Myocyte (in vitro differentiated cells): ENCODE results near the gene UBE2H. TPM values are rescaled to one million over a fixed set of nuclear protein-coding genes. Genes with fewer than 3 reads are reported as not detected.
A peak's percentile ranks its signal among the peaks of the same experiment; 100 is the strongest.
"Not testable (repeated sequence)": the region's sequence is repeated elsewhere in the genome, so short reads cannot be mapped to it uniquely, and the experiment has no call there.

ENCODE experiments used
- DNase-seq: peaks from one replicate; pipeline ENCODE4 v3.0.0-alpha.2; 2012; ENCODE audit warnings: low read depth
- total RNA-seq: library from RNA; depleted of rRNA; stranded (reverse); fragments of >200 nt; gene quantifications from 2 replicates; pipeline ENCODE4 v1.2.3, GENCODE V29; 2014

Gene UBE2H
- total RNA-seq, 1 donor from 2014 or later = 128 TPM

DNA sequence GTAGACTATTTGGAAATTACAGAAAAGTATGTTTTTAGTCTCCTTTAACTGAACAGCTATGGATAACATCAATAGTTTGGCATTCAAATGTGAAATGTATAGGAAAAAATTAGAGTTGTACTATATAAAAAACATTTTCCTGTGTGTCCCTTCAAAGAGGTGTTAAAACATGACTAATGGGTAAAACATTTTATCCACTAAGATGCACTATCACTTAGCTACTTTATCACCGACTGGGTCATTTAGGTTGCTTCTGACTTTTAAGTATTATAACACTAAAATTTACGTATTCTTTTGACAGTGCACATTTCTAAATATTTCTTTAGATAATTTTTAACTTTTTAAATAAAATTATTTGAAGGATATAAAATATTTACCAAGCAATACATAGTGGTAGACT lies 77.6 kb downstream of the UBE2H start:
- no peak for DNase-seq

GRCh38 chr7:129874722-129875121 lies 78.0 kb downstream of the UBE2H start:
- no peak for DNase-seq

DNA sequence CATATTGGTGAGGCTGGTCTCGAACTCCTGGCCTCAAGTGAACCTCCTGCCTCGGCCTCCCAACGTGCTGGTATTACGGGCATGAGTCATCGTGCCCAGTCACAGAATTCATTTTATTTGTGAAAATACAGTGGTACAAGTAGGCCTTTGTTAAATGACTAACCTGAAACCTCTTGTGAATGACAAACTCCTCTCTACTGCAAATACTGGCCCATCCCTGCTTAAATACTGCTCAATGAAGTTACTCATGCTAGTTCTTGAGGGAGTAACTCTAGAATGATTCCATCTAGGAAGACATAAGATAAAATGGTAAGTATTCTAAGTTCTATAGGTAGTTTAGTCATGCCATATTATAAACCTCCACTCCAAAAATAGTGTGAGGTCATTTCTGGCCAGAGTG lies 80.7 kb downstream of the UBE2H start:
- DNase-seq = no peak

DNA sequence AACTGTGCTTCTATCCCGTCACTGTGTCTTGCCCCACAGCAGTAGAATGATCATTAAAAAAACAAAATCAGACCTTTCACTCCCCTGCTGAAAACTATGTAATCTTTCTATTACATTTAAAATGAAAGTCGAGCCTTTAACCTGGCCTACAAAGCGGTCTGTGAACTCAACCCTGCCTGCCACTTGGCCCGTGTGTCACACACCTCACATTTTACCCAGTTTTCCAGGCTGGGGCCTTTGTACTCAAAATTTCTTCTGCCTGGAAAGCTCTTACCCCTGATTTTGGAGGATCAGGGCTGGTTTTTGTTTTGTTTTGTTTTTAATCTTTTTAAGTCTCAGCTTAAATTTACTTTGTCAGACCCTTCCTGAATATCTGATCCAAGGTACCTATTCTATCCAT lies 82.1 kb downstream of the UBE2H start:
- no peak for DNase-seq

DNA sequence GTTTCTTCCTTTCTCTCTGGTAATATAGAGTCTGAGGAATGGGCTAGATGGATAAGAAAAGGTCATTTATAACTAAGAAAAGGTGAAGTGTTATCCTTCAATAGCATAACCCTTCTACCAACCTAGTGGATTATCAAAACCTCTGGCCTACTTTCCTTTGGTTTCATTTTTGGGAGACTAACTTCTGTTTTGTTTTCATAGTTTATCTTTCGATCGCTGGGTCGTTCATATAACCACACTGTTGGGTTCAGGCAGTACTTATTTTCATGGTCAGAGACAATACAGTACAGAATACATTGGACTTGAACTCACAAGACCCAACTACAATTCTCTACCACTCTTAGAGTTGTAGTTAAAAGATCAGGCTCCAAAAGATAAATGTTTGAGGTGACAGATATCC lies 86.5 kb downstream of the UBE2H start:
- no peak for DNase-seq

GRCh38 chr7:129865925-129866201 lies 86.9 kb downstream of the UBE2H start:
- no peak for DNase-seq

DNA sequence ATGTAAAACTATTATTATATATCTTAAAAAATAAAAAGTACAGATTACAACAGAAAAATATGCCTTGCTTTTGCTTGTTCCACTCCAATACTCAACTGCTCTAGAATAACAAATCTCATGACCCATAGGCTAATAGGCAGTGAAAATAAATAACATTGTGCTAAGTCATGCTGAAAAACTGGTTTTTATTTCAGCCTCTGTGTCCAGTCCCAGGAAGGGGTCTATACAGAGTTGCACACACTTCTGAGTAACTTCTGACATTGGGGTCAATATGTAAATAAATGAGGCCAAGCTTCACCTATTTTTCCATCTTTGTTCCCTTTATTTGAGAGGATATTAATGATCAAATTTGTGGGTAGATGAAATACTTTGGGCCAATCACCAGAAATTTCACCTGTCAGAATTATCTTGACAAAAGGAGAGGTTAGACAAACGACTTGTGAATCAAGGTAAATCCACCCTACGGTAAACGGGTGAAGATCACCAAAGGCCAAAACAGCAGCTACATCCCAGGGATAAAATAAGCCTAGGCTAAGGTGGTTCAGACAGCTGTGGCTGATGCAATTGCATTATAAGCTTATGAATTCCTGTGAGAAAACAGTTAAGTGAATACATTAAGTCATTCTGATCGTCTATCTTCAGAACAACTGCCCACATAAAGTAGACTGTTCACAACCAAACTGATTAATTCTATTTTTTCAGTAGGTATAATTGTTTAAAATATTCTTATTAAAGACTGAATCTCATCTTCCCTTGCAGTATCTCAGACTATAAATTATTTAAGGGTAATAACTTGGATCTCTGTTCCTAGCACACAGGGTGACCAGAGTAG lies 87.5 kb downstream of the UBE2H start:
- no peak for DNase-seq

GRCh38 chr7:129864676-129865075 lies 88.1 kb downstream of the UBE2H start:
- not testable (repeated sequence) for DNase-seq

GRCh38 chr7:129864042-129864441 lies 88.7 kb downstream of the UBE2H start:
- DNase-seq = no peak

DNA sequence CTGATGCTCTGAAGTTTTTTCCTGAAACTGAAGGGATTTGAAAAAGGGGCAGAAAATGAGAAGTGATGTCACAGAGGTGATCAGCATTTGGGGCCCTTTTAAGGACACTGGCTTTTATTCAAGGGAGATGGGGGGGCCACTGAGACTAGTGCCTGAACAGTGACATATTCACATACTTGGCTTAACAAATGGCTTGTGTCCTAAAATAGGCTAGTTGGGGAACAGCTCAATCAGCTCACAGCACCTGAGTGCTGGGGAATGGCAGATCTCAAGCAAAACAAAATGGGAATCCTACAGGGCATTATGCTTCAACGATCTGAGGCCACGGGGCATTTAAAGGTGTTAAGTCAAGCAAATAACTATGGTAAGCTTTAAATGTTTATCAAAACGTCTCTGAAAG lies 90.1 kb downstream of the UBE2H start:
- DNase-seq = peak; percentile 45

DNA sequence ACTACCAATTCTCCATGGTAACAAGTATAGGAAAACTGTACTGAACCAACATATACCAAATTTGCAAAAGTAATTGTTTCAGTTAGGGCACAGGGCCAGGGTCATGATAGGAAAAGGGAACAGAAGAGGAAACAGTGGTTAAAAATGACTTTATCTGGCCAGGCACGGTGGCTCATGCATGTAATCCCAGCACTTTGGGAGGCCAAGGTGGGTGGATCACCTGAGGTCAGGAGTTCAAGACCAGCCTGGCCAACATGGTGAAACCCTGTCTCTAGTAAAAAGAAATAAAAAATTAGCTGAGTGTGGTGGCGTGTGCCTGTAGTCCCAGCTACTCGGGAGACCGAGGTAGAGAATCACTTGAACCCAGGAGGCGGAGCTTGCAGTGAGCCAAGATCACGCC lies 92.0 kb downstream of the UBE2H start:
- not testable (repeated sequence) for DNase-seq

- no peak for DNase-seq
These were observed 93.6 kb downstream of the UBE2H start for GRCh38 chr7:129859183-129859582.

DNA sequence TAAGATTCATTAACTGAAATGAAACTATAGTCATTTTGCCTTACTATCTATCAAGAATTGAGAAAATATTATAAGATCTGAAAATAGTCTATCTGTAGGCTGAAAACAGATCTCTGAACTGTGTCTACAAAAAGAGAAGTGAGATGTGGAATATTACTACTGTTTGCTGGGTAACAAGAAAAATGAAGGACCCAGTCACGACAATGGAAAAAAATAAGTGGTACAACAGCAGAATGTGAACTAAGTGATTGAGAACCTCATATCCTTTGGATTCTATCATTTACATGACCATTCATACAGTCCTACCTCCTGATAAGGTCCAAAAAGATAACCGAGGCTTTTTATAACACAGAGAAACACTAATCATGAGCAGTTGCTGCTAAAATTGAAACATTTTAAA lies 94.3 kb downstream of the UBE2H start:
- DNase-seq = no peak

DNA sequence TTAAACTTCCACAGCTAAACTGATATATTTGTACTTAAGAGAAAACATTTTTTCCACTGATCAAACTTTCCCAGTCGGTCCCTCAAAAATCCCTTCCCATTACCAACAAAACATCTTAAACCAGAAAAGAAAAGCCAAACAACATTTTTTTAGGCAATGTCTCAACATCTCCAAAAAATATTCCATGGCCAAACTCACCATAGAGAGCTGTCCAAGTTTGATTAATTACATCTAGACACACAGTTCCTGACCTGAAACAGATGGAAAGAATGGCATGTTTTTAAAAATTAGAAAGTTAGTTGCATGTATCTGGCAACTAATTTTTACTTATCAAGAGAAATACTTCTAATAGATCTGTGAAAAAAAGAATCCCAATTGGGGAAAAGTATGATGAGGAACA lies 95.4 kb downstream of the UBE2H start:
- DNase-seq = no peak

- DNase-seq = no peak
These were observed 96.6 kb downstream of the UBE2H start for GRCh38 chr7:129855935-129856717.

GRCh38 chr7:129855234-129855673 lies 97.5 kb downstream of the UBE2H start:
- no peak for DNase-seq

- DNase-seq = no peak
These were observed 98.4 kb downstream of the UBE2H start for GRCh38 chr7:129854401-129854800.

GRCh38 chr7:129853661-129854268 lies 99.0 kb downstream of the UBE2H start:
- no peak for DNase-seq

DNA sequence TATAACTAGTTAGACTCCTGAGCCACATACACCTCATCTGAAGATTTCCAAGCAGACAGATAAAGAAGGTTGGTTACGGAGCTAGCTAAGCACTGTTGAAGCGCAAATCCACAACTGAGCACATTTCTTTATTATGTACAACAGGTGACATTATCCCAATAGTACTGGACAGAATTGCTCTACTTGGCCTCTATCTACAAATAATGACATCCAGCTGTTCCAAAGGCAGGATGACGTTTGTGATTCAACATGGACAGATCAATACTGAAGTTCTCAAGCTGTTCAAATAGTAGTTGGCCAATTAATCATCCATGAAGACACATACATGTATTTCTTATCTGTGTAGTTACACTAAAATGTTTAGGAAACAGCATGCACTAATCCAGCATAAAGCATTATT lies 101.0 kb downstream of the UBE2H start:
- no peak for DNase-seq

DNA sequence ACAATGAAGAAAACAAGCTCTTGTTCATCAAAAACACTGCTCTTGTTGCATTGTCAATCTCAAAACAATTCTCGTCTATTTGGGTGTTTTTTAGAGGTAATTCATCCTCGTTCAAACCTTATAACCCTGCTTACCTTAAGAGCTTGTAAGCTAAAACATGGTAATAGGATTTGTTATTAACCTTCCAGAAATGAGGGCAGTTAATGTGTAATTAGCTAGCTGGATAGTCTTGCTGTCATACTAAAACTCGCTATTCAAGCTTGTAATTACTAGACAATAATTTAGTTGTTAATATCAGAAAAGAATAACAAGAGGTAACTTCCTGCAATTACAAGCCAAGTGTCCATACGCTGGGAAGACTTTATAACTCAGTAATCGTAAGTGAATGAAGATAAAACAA lies 101.6 kb downstream of the UBE2H start:
- no peak for DNase-seq

DNA sequence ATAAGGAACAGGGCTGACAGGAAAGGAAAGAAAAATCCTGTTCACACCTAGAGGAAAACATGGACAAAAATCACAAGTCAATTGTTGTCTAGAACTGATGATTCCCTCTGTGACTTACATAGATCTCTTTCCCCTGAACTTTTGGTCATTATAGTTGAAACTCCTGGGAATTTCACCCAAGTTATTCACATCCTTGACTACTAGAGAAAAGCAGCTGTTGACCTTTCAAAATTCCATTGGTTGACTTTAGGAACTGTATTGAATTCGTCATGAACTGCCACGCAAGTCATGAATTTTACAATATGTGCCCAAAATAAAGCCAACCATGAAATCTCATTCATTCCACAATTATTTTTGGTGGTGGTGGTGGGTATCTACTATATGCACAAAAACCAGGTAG lies 104.3 kb downstream of the UBE2H start:
- peak; percentile 62 for DNase-seq

- peak; percentile 71 for DNase-seq
These were observed 106.8 kb downstream of the UBE2H start for GRCh38 chr7:129845972-129846327.
